ENCODE results near the gene B3GALT5.

Gene B3GALT5

DNA sequence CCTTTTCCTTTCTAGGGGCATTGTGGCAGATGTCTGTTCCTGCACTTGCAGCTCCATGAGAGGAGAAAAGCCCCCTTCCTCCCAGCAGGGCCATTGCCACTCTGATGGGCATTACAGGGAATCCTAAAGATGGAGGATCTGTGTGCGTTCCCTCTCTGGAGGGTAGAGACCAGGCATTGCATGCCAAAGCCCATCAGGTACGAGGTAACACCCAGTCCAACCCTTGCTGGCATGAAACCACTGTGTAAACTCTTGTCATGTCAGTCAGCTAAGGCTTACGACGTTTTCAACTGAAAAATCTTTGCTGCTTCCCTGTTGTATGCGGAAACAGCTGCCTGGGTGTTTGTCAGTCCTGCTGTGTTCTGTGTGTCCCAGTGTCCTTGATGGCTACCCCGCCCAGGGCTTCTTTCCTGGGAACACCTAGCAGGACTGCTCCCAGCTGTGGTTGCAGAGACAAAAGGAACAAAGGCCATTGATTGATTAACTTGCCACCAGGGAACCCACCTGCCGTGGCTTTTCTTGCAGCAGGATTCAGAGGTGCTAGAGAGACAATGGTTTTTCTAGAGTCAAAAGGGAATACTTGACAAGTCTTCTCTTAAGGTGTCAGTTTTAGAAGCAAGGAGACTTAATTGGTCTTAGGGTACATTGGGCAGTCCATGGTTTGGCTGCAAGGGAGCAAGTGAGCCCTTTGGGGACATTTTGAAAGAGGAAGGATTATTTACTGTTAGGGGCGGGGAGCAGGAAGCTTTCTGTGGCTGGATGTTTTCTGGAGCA, 24.6 kb downstream of the B3GALT5 start:
- no peak overlapping the region for H3K4me3 ChIP-seq (ENCODE audit: low read depth, low read length)
- TF ChIP-seq, protein P1, sequence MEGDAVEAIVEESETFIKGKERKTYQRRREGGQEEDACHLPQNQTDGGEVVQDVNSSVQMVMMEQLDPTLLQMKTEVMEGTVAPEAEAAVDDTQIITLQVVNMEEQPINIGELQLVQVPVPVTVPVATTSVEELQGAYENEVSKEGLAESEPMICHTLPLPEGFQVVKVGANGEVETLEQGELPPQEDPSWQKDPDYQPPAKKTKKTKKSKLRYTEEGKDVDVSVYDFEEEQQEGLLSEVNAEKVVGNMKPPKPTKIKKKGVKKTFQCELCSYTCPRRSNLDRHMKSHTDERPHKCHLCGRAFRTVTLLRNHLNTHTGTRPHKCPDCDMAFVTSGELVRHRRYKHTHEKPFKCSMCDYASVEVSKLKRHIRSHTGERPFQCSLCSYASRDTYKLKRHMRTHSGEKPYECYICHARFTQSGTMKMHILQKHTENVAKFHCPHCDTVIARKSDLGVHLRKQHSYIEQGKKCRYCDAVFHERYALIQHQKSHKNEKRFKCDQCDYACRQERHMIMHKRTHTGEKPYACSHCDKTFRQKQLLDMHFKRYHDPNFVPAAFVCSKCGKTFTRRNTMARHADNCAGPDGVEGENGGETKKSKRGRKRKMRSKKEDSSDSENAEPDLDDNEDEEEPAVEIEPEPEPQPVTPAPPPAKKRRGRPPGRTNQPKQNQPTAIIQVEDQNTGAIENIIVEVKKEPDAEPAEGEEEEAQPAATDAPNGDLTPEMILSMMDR (IDR thresholded peaks at IDR 0.05; ENCODE audit: low read depth, low read length): no peak

DNA sequence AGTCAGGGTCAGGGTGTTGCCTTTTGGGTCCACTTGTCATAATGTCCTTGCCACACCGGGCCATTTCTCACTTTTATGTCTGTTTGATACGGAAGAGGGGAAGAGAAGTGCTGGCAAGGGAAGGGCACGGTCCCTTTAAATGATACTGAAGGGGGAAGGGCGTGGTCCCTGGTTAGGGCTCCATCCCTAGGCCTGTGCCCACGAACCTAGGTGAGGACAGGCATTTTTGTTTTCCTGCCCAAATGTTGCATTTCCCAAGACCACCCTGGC, 25.2 kb downstream of the B3GALT5 start:
- no peak overlapping the region for H3K4me3 ChIP-seq (ENCODE audit: low read depth, low read length)
- TF ChIP-seq, protein P1 (IDR thresholded peaks at IDR 0.05; ENCODE audit: low read depth, low read length): no peak

DNA sequence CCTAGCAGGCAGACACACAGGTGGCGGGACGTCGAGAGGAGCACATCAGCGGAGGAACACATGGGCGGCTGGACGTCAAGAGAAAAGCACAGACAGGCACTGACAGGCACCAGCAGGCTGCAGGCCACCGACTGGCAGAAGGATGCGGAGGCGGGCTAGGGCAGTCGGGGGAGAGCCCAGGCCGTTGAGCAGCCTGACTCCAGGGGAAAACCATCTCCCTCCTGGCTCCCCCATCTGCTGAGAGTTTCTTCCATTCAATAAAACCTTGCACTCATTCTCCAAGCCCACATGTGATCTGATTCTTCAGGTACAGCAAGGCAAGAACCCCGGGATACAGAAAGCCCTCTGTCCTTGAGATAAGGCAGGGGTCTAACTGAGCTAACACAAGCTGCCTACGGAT, 25.5 kb downstream of the B3GALT5 start:
- TF ChIP-seq, protein P1 (IDR thresholded peaks at IDR 0.05; ENCODE audit: low read depth, low read length): no peak
- H3K4me3 ChIP-seq (ENCODE audit: low read depth, low read length): no peak overlapping the region

DNA sequence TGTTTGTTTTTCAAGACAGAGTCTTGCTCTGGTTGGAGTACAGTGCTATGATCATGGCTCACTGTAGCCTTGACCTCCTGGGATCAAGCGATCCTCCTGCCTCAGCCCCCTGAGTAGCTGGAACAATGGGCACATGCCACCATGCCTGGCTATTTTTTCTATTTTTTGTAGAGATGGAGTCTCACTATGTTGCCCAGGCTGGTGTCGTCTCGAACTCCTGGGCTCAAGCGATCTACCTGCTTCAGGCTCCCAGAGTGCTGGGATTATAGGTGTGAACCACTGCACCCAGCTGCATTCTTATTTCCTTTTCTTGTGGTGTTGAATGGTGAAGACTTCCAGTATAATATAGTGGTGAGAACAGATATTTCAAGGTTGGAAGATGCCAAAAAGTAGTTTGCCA, 28.0 kb downstream of the B3GALT5 start:
- no peak overlapping the region for H3K4me3 ChIP-seq (ENCODE audit: low read depth, low read length)
- TF ChIP-seq, protein P1 (IDR thresholded peaks at IDR 0.05; ENCODE audit: low read depth, low read length): no peak

DNA sequence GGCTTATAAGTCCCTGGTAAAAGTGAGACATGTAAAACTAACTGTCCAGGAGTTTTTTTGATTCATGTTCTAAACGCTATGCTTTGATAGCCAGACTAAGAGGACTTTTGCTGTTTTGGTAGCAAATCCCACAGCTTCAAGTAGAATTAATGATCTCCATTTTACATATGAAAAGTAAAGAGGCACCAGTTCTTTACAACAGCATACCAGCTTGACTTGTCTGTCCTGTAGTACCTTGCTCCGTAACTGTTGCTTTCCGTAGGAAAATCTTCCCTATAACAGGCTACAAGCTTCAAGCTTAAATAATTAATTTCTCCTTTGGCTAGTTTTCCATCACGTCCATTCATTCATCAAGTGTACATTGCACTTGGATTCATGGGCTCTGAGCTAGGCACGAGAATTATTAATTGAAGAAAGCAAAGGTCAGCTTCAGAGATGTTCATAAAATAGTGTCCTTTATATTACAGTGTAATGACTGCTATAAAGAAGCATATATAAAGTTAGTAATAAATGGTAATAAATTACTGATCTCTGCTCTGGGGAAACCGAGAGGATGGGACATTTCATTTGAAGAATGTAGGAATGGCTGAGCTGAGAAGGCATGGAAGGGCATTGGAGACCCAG, 29.2 kb downstream of the B3GALT5 start:
- TF ChIP-seq, protein P1 (IDR thresholded peaks at IDR 0.05; ENCODE audit: low read depth, low read length): no peak
- H3K4me3 ChIP-seq (ENCODE audit: low read depth, low read length): no peak overlapping the region

DNA sequence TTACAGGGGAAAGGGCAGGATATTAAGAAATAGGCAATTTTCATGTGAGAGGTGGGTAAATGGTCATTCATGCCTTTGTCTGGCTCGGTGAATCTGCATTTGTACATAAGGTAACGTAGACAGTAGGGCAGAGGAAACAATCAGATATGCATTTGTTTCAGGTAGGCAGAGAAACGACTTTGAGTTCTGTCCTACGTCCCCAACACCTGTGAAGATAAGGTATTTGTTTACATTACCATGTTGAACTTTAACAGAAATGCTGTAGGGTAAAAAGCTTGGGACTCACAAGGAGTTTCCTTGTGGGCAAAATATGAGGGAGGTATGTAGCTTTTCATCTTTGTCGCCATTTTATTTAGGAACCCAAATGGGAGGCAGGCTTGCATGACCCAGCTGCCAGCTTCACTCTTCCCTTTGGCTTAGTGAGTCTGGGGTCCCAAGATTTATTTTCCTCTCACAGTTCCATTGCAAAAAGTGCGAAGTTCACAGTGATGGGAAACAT, 31.4 kb downstream of the B3GALT5 start:
- TF ChIP-seq, protein P1 (IDR thresholded peaks at IDR 0.05; ENCODE audit: low read depth, low read length): no peak
- no peak overlapping the region for H3K4me3 ChIP-seq (ENCODE audit: low read depth, low read length)

DNA sequence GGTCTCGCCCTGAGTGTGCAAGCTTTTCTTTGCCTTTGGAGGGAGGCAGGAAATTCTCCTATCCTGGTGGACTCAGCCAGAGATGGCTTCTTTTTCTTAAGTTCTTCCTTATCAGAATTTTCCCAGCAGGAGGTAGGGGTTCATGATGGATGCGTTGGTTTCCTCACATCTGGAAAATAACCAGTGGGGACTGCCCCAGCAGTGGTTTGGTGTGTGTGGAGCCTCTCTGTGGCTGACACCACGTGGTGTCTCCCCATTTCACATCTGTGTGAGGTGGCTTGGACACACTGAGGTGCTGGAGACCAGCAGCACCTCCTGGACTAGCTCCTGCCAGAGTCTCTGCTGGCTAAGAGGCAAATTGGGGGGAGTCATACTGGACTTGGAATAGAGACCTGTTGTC, 32.6 kb downstream of the B3GALT5 start:
- TF ChIP-seq, protein P1 (IDR thresholded peaks at IDR 0.05; ENCODE audit: low read depth, low read length): no peak
- no peak overlapping the region for H3K4me3 ChIP-seq (ENCODE audit: low read depth, low read length)
